Right lobe of liver (tissue), 4 donors: ENCODE measurements around the gene MTUS2.

Experiments used
- CTCF ChIP-seq, 4 donors: fragments of 200-600 bp in 3 of 4; fragments of 450-650 bp in 1 of 4; IDR thresholded peaks; one replicate each; pipeline versions ENCODE4 v1.5.1 to v1.8.0; 2016 to 2022; ENCODE audit warnings: antibody characterized with exemption in 4 of 4, mild to moderate bottlenecking in 2 of 4
- POLR2A ChIP-seq: fragments of 450-650 bp; IDR thresholded peaks from one replicate; pipeline ENCODE4 v1.6.1; 2017; ENCODE audit warnings: antibody characterized with exemption, mild to moderate bottlenecking
- donor health status: DM: no; HTN: no; CAD: no.
- donor health status: DM: no; HTN: no; CAD: no.
- donor health status: DM: no; HTN: yes; CAD: no.

GRCh38 chr13:28866932-28867331 is 46.8 kb downstream of the MTUS2 start:
- TF ChIP-seq CTCF (IDR thresholded peaks at IDR 0.05) (no peak), POLR2A (no peak)
